Activated T-cell treated with anti-CD3 and anti-CD28 coated beads, Interleukin-2, amount 50 U/mL, for 48 hours (primary cell): ENCODE measurements around the gene KIFAP3.
"Not testable (repeated sequence)": the region's sequence is repeated elsewhere in the genome, so short reads cannot be mapped to it uniquely, and the experiment has no call there.

Experiments used
- DNase-seq, 2 experiments: peaks; one replicate each; pipeline ENCODE4 v3.0.0-alpha.2; 2020

Gene KIFAP3

DNA sequence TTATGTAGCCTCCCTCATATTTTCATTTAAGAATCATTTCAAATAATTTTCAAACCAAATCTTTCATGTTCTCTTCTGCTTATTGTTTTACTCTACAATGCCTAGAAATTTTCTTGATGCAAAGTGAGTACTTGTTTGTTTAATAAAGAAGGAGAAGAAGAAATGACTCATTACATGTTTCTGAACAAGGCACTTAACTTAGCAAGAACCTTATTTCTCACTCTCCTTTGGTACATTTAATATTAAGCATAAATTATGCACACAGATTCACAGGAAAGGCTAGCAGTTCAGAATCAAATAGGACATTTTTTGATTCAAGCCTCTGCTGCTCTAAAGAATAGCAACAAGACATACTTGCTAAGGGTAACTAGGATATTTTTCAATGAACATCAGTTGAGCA lies 189.9 kb downstream of the KIFAP3 start:
- DNase-seq: no peak

DNA sequence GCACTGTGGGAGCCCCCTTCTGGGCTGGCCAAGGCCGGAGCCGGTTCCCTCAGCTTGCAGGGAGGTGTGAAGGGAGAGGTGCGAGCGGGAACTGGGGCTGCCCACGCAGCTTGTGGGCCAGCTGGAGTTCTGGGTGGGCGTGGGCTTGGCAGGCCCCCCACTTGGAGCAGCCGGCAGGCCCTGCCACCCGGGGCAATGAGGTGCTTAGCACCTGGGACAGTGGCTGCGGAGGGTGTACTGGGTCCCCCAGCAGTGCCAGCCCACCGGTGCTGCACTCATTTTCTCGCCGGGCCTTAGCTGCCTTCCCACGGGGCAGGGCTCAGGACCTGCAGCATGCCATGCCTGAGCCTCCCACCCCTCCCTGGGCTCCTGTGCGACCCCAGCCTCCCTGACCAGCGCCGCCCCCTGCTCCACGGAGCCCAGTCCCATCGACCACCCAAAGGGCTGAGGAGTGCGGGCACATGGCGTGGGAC lies 192.4 kb downstream of the KIFAP3 start:
- no peak for DNase-seq

DNA sequence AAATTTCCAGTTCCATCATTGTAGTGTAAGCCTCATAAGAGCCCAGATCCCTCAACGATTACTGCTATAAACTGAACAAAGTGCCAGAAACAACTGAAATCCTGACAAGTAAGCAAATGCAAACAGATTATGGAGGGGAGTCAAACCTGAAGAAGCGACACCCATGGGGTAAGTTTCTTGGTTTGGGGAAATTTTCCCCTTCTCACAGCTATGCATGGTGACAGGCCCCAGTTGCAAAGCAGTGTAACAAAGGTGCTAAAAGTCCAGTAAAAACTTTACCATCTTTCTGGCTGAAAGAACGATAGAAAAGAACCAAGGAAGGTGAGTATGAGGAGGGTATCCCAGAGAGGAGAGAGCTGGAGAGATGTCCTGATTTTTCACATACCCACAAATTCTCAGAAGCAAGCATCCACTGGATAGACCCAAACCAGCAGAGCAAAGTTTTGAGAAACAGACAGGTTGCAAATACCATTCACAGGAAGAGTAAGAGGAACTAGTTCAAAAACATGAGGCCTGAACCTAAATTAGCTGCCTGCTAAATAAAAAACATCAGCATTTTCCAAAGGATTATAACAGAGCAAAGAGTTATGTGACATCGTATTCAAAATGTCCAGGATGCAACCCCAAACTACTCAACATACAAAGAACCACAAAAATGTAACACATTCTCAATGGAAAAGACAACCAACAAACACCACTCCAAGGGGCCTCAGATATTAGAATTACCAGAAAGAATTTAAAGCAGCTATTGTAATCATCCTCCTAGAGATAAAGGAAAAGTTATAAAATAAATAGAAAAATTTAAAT lies 195.3 kb downstream of the KIFAP3 start:
- DNase-seq: no peak

DNA sequence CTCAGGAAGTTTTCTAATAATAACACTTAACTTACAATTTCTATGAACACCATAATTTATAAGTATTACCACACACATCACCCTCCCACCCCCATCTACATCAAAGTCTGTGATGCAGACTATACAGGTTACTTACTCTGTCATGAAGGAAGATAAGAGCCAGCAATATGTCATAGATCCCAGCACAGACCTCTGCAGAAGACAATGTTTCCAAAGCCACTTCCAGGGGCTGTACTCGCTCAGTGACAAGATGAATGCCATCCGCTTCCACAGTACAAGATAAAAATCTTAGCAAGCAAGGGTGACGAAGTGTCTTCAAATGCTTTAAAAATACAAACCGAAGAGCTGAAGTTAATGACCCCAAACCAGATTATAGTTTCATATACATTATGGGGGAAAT lies 196.0 kb downstream of the KIFAP3 start:
- no peak for DNase-seq

DNA sequence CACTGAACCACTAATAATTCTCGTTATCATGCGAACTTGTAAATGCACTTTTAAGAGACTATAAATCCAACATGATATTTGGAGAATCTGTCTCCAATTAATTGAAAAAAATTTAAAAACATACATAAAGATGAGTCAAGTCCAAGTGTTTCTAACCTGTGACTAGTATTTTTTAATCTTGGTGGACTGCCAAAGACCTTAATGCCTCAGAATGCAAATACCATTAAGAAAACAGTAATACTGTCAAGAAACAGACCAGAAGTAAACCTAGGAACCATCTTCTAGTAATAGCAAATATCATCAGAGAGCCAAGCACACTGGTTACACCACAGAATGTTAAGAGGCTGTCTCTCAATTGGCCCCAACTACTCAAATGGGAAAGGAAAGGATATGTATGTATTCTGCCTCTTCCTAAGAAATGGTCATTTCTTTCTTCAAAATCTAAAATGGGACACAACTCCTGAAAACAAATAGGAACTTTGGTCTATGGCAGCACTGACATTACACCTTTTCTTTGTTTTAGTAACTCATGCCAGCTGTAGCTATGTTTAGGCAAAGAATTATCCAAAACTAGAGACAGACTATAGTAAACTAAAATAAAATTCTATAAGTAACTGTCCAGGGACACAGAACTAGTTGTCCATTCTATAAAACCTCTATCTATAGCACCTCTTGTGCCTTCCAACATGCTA lies 196.5 kb downstream of the KIFAP3 start:
- DNase-seq: no peak

DNA sequence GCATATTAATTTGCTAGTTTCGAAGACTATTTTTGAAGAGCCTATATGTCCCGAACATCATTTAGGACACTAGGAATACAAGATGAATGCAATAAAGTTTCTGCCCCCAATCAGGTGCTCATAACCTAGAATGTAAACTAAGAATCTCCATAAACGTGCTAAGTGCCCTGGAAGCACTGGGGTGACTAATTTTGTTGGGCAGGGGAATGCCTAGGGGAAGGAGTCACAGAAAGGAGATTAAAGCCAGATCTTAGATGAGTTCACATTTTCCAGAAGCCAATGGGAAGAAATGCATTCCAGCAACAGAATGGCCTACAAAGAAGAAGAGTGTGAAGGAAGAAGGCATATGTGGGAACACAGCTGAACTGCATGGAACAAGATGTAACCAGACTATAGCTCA lies 200.3 kb downstream of the KIFAP3 start:
- no peak for DNase-seq

DNA sequence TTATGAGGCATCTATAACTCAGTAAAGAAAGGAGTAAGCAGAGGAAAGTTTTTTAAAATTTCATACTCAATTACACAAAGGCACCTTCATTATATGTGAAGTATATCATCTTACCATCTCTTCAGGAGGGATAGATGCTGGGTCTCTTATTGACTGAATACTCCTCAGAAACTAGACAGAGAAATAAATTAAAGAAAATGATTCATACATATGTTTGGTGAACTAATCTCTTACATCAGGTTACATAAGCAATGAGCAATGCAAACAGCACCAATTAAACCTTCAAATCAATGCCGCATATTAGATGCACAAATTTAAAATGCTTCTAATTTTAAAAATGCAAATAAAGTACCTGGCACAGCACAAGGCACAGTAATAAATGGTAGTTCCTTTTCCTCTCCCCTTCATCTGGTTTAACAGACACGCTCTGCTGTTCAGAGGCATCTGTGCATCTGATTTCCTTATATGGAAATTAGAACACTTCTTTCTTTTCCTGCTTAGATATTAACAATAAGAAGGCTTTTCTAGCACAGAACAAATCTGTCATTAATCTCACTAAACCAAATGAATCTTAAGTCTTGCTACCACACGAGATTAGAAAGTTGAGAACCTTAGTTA lies 200.8 kb downstream of the KIFAP3 start:
- no peak for DNase-seq

DNA sequence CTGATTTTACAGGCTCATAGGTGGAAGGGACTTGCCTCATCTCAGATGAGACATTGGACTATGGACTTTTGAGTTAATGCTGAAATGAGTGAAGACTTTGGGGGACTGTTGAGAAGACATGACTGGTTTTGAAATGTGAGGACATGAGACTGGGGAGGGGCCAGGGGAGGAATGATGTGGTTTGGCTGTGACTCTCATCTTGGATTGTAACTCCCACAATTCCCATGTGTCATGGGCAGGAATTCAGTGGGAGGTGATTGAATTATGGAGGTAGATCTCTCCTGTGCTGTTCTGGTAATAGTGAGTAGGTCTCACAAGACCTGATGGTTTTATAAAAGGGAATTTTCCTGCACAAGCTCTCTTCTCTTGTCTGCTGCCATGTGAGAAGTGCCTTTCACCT lies 201.6 kb downstream of the KIFAP3 start:
- no peak for DNase-seq

DNA sequence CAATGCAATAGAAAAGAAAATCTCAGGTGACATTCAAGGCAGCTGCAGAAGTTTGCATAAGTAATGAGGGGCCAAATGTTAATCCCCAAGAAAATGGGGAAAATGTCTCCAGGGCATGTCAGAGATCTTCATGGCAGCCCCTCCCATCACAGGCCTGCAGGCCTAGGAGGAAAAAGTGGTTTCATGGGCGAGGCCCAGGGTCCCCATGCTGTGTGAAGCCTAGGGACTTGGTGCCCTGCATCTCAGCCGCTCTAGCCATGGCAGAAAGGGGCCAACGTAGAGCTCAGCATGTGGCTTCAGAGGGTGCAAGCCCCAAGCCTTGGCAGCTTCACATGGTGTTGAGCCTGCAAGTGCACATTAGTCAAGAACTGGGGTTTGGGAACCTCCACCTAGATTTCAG lies 202.5 kb downstream of the KIFAP3 start:
- DNase-seq: not testable (repeated sequence)
